Measurements from ENCODE around the gene GRIA4.

DNA sequence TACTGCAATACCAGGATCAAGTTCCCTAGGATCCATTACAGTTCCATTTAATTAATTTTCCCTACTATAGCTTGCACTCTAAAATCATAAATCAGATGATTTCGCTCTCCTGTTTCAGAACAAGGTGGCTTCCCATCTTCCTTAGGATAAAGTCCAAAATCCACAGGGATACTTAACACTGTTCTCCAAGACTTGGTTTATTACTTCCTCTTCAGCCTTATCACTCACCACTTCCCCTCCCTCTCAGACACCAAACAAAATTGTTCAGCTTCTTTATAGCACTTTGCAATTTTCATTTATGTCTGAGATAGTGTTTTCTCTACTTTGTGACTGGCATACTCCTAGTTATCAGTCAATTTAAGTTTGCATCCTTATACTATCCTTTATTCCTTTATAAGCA, 124.6 kb downstream of the GRIA4 start:
- TF ChIP-seq, protein P1, sequence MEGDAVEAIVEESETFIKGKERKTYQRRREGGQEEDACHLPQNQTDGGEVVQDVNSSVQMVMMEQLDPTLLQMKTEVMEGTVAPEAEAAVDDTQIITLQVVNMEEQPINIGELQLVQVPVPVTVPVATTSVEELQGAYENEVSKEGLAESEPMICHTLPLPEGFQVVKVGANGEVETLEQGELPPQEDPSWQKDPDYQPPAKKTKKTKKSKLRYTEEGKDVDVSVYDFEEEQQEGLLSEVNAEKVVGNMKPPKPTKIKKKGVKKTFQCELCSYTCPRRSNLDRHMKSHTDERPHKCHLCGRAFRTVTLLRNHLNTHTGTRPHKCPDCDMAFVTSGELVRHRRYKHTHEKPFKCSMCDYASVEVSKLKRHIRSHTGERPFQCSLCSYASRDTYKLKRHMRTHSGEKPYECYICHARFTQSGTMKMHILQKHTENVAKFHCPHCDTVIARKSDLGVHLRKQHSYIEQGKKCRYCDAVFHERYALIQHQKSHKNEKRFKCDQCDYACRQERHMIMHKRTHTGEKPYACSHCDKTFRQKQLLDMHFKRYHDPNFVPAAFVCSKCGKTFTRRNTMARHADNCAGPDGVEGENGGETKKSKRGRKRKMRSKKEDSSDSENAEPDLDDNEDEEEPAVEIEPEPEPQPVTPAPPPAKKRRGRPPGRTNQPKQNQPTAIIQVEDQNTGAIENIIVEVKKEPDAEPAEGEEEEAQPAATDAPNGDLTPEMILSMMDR (conservative IDR thresholded peaks at IDR 0.05): no peak
- TF ChIP-seq EZH2 (IDR thresholded peaks at IDR 0.05; ENCODE audit: low read depth): no peak
